ENCODE measurements around the gene UBXN11.
"Not testable (repeated sequence)": the region's sequence is repeated elsewhere in the genome, so short reads cannot be mapped to it uniquely, and the experiment has no call there.

GRCh38 chr1:26307966-26308899 is 1.8 kb upstream of the UBXN11 start:
- not testable (repeated sequence) for TF ChIP-seq CTCF (IDR thresholded peaks at IDR 0.05; ENCODE audit: poor library complexity, severe bottlenecking); REST (IDR thresholded peaks at IDR 0.05; ENCODE audit: borderline replicate concordance); RAD21 (conservative IDR thresholded peaks at IDR 0.05); TAF1 (IDR thresholded peaks at IDR 0.05; ENCODE audit: low read depth); EZH2 (IDR thresholded peaks at IDR 0.05; ENCODE audit: borderline replicate concordance, insufficient read depth, low read length, poor library complexity, severe bottlenecking); POLR2AphosphoS5 (IDR thresholded peaks at IDR 0.05); EP300 (conservative IDR thresholded peaks at IDR 0.05; ENCODE audit: poor library complexity, severe bottlenecking); MXI1 (conservative IDR thresholded peaks at IDR 0.05; ENCODE audit: poor library complexity, severe bottlenecking); SMC3 (conservative IDR thresholded peaks at IDR 0.05; ENCODE audit: poor library complexity)

All from neural cell (in vitro differentiated cells).